Keratinocyte (primary cell): ENCODE data around the gene USH2A. TPM values are rescaled to one million over a fixed set of nuclear protein-coding genes. Genes with fewer than 3 reads are reported as not detected.

Source experiments
- DNase-seq: peaks from one replicate; pipeline ENCODE4 v3.0.0-alpha.2; 2011; ENCODE audit warnings: low read depth, missing footprints, low spot score
- FAIRE-seq: peaks from 2 replicates; lab custom pipeline; 2011; peaks lifted over from hg19 to GRCh38; lab: Jason Lieb, UNC
- H2AFZ ChIP-seq: 2 replicates; pipeline ENCODE4 v1.6.0; 2012; ENCODE audit warnings: low read length, control low read depth, inconsistent platforms; ENCODE audit not compliant: control insufficient read depth
- H3K27ac ChIP-seq: 2 replicates; pipeline ENCODE4 v1.5.1; 2011; ENCODE audit warnings: low read length; ENCODE audit not compliant: control insufficient read depth, insufficient read depth
- H3K27me3 ChIP-seq: 3 replicates; pipeline ENCODE4 v1.6.0; 2011; ENCODE audit warnings: low read length; ENCODE audit not compliant: control insufficient read depth, insufficient read depth; ENCODE audit errors: extremely low read depth
- H3K36me3 ChIP-seq, 2 experiments: 2 replicates in 1 of 2; 3 replicates in 1 of 2; pipeline ENCODE4 v1.5.1; 2011; ENCODE audit warnings: low read length in 2 of 2, mild to moderate bottlenecking in 1 of 2; ENCODE audit not compliant: control insufficient read depth in 2 of 2, insufficient read depth in 2 of 2; ENCODE audit errors: extremely low read depth in 1 of 2
- H3K4me1 ChIP-seq: 3 replicates; pipeline ENCODE4 v1.5.1; 2011; ENCODE audit warnings: low read length; ENCODE audit not compliant: control insufficient read depth, insufficient read depth; ENCODE audit errors: extremely low read depth
- H3K4me2 ChIP-seq: 3 replicates; pipeline ENCODE4 v1.6.0; 2011; ENCODE audit warnings: low read depth, low read length; ENCODE audit not compliant: control insufficient read depth, insufficient read depth; ENCODE audit errors: extremely low read depth
- H3K4me3 ChIP-seq, 3 experiments: fragments of 200-600 bp in 1 of 3; sonication (generic) in 1 of 3; 2 replicates in 2 of 3; 3 replicates in 1 of 3; pipeline ENCODE4 v1.5.1; 2011 to 2016; ENCODE audit warnings: low read length in 3 of 3, mild to moderate bottlenecking in 3 of 3, control low read depth in 2 of 3, inconsistent platforms in 1 of 3, low read depth in 1 of 3, mixed read lengths in 1 of 3, mixed run types in 1 of 3, moderate library complexity in 1 of 3; ENCODE audit not compliant: control insufficient read depth in 2 of 3, insufficient read depth in 2 of 3; ENCODE audit errors: extremely low read depth in 1 of 3
- H3K79me2 ChIP-seq: 2 replicates; pipeline ENCODE4 v1.6.0; 2012; ENCODE audit warnings: low read length; ENCODE audit not compliant: control insufficient read depth, insufficient read depth
- H3K9ac ChIP-seq: 3 replicates; pipeline ENCODE4 v1.6.0; 2011; ENCODE audit warnings: low read length; ENCODE audit not compliant: control insufficient read depth, insufficient read depth; ENCODE audit errors: extremely low read depth
- H3K9me1 ChIP-seq: 3 replicates; pipeline ENCODE4 v1.6.0; 2011; ENCODE audit warnings: low read length; ENCODE audit not compliant: control insufficient read depth, insufficient read depth; ENCODE audit errors: extremely low read depth
- H3K9me3 ChIP-seq: 2 replicates; pipeline ENCODE4 v1.5.1; 2012; ENCODE audit warnings: low read depth, low read length; ENCODE audit not compliant: control insufficient read depth
- H4K20me1 ChIP-seq: 3 replicates; pipeline ENCODE4 v1.6.0; 2011; ENCODE audit warnings: low read length; ENCODE audit not compliant: control insufficient read depth, insufficient read depth; ENCODE audit errors: extremely low read depth
- CTCF ChIP-seq, 3 experiments: IDR thresholded peaks in 1 of 3; conservative IDR thresholded peaks in 1 of 3; optimal IDR thresholded peaks in 1 of 3; 2 replicates in 2 of 3; 3 replicates in 1 of 3; pipeline versions ENCODE3 to v1.5.1; 2011; ENCODE audit warnings: low read length in 3 of 3, mild to moderate bottlenecking in 3 of 3, moderate library complexity in 2 of 3, control low read depth in 1 of 3, inconsistent platforms in 1 of 3; ENCODE audit not compliant: insufficient read depth in 2 of 3; ENCODE audit errors: extremely low read depth in 1 of 3
- EZH2 ChIP-seq: IDR thresholded peaks from one replicate; pipeline ENCODE4 v1.6.1; 2012; ENCODE audit warnings: inconsistent platforms, mild to moderate bottlenecking, low read length, moderate library complexity
- dilution Hi-C: fragments of 300-500 bp; cut with MboI; formaldehyde crosslinking; loops from one replicate; pipeline ENCODE4 v1.7.0; 2020; ENCODE audit warnings: low sequenced_read_pairs; ENCODE audit not compliant: extremely low pct_ligation_motif_present
- polyA plus RNA-seq, 5 experiments: library from polyadenylated mRNA; depleted of rRNA in 3 of 5; stranded (reverse) in 3 of 5; stranded (forward) in 1 of 5; unstranded in 1 of 5; fragments of >200 nt; gene quantifications; 1 replicate in 1 of 5; 2 replicates in 3 of 5; 3 replicates in 1 of 5; pipeline versions ENCODE4 v1.2.1 to v1.2.3, GENCODE V29; 2011 to 2012; ENCODE audit warnings: missing spikeins in 2 of 5, low read depth in 1 of 5, low replicate concordance in 1 of 5

Gene USH2A
- polyA plus RNA-seq, 1 donor (not counting 4 experiments of a cell fraction or from before 2014, with no cell fraction given), result not detected

- Histone ChIP-seq H3K27me3 (no peaks in the 10 kb centered on the region), H3K36me3 (no peaks in the 10 kb centered on the region), H3K4me3 (no peak overlapping the region), H3K9me3 (no peaks in the 10 kb centered on the region), H3K9ac (no peak overlapping the region), H3K4me2 (no peak overlapping the region), H3K27ac (no peak overlapping the region), H3K79me2 (no peaks in the 10 kb centered on the region), H3K4me1 (peaks cover 2% of the 10 kb centered on the region), H4K20me1 (no peaks in the 10 kb centered on the region), H3K9me1 (no peaks in the 10 kb centered on the region), H2AFZ (no peak overlapping the region)
- no peak for FAIRE-seq
- dilution Hi-C loops, result no loop called here
- no peak for DNase-seq
- TF ChIP-seq CTCF (optimal IDR thresholded peaks at IDR 0.05 in 1 of 3, IDR thresholded peaks at IDR 0.05 in 1 of 3, conservative IDR thresholded peaks at IDR 0.05 in 1 of 3; ENCODE audit: extremely low read depth in 1 of 3, insufficient read depth in 2 of 3, low read length in 3 of 3) (no peak), EZH2 (no peak)
These were observed 174.6 kb downstream of the USH2A start for GRCh38 chr1:216248628-216249027.

- TF ChIP-seq CTCF (optimal IDR thresholded peaks at IDR 0.05 in 1 of 3, IDR thresholded peaks at IDR 0.05 in 1 of 3, conservative IDR thresholded peaks at IDR 0.05 in 1 of 3; ENCODE audit: extremely low read depth in 1 of 3, insufficient read depth in 2 of 3, low read length in 3 of 3), result no peak
- no peak for TF ChIP-seq EZH2
These were observed 175.3 kb downstream of the USH2A start for GRCh38 chr1:216247937-216248336.

More at GRCh38 chr1:216247937-216248336, 175.3 kb downstream of the USH2A start:
- Histone ChIP-seq H2AFZ (no peak overlapping the region), H3K4me3 (no peak overlapping the region), H3K27ac (no peak overlapping the region), H3K9me1 (no peaks in the 10 kb centered on the region), H3K36me3 (no peaks in the 10 kb centered on the region), H3K4me2 (no peak overlapping the region), H3K79me2 (no peaks in the 10 kb centered on the region), H3K9me3 (no peaks in the 10 kb centered on the region), H3K27me3 (no peaks in the 10 kb centered on the region), H4K20me1 (no peaks in the 10 kb centered on the region), H3K9ac (no peak overlapping the region), H3K4me1 (peaks cover 2% of the 10 kb centered on the region)
- dilution Hi-C loops, result no loop called here
- FAIRE-seq, result no peak
- DNase-seq, result no peak
